Neural progenitor cell (in vitro differentiated cells): ENCODE results near the gene EHD4. TPM values are rescaled to one million over a fixed set of nuclear protein-coding genes. Genes with fewer than 3 reads are reported as not detected.

ENCODE experiments used
- DNase-seq: peaks from one replicate; pipeline ENCODE4 v3.0.0-alpha.2; 2016; ENCODE audit warnings: low spot score
- H2AFZ ChIP-seq: fragments of 200-600 bp; sonication (generic); replicated peaks from 2 replicates; pipeline ENCODE4 v1.6.1; 2016; ENCODE audit warnings: antibody characterized with exemption
- H3F3A ChIP-seq: fragments of 200-600 bp; sonication (generic); 2 replicates; pipeline ENCODE4 v1.6.1; 2016; ENCODE audit warnings: antibody characterized with exemption, low read depth
- H3K27ac ChIP-seq: fragments of 200-600 bp; sonication (generic); 2 replicates; pipeline ENCODE4 v1.5.1; 2016; ENCODE audit warnings: mild to moderate bottlenecking
- H3K27me3 ChIP-seq: fragments of 200-600 bp; sonication (generic); 2 replicates; pipeline ENCODE4 v1.6.1; 2016; ENCODE audit warnings: mild to moderate bottlenecking, moderate library complexity
- H3K36me3 ChIP-seq: fragments of 200-600 bp; sonication (generic); 2 replicates; pipeline ENCODE4 v1.5.1; 2016
- H3K4me1 ChIP-seq: fragments of 200-600 bp; sonication (generic); 2 replicates; pipeline ENCODE4 v1.6.1; 2016; ENCODE audit warnings: mixed run types
- H3K4me2 ChIP-seq: fragments of 200-600 bp; sonication (generic); 2 replicates; pipeline ENCODE4 v1.6.1; 2016
- H3K4me3 ChIP-seq: fragments of 200-600 bp; sonication (generic); 2 replicates; pipeline ENCODE4 v1.5.1; 2016
- H3K79me2 ChIP-seq: fragments of 200-600 bp; sonication (generic); 2 replicates; pipeline ENCODE4 v1.6.1; 2016; ENCODE audit warnings: low read depth
- H3K9ac ChIP-seq: fragments of 200-600 bp; sonication (generic); 2 replicates; pipeline ENCODE4 v1.6.1; 2016
- H3K9me3 ChIP-seq: fragments of 200-600 bp; sonication (generic); 2 replicates; pipeline ENCODE4 v1.5.1; 2016; ENCODE audit warnings: low read depth
- H4K20me1 ChIP-seq: fragments of 200-600 bp; sonication (generic); 2 replicates; pipeline ENCODE4 v1.6.1; 2016; ENCODE audit warnings: low read depth
- H3K27ac Mint-ChIP-seq: 3 replicates; pipeline ENCODE4 v1.8.0; 2021; ENCODE audit warnings: mixed read lengths
- H3K27me3 Mint-ChIP-seq: 2 replicates; pipeline ENCODE4 v1.8.0; 2022; ENCODE audit warnings: low read depth, mild to moderate bottlenecking, inconsistent platforms, moderate library complexity, mixed read lengths; ENCODE audit not compliant: insufficient read depth
- H3K36me3 Mint-ChIP-seq: 3 replicates; pipeline ENCODE4 v1.8.0; 2021; ENCODE audit warnings: mixed read lengths
- H3K4me1 Mint-ChIP-seq: 3 replicates; pipeline ENCODE4 v1.8.0; 2021; ENCODE audit warnings: mixed read lengths
- H3K4me3 Mint-ChIP-seq: 3 replicates; pipeline ENCODE4 v1.8.0; 2021; ENCODE audit warnings: mild to moderate bottlenecking, moderate library complexity, mixed read lengths
- H3K9me3 Mint-ChIP-seq: 3 replicates; pipeline ENCODE4 v1.8.0; 2020; ENCODE audit warnings: mixed read lengths
- EZH2 ChIP-seq: fragments of 200-600 bp; sonication (generic); IDR thresholded peaks from 2 replicates; pipeline ENCODE4 v1.6.1; 2017; ENCODE audit warnings: antibody characterized with exemption, mild to moderate bottlenecking, moderate library complexity
- EZH2phosphoT487 ChIP-seq: fragments of 200-600 bp; sonication (generic); IDR thresholded peaks from 2 replicates; pipeline ENCODE4 v1.6.1; 2017; ENCODE audit warnings: antibody characterized with exemption
- total RNA-seq: library from RNA; depleted of rRNA; stranded (reverse); fragments of >200 nt; gene quantifications from 2 replicates; pipeline ENCODE4 v1.2.3, GENCODE V29; 2015; ENCODE audit warnings: low replicate concordance
- TF ChIP-seq, protein P1 (sequence below): fragments of 200-600 bp; sonication (generic); IDR thresholded peaks from 2 replicates; pipeline ENCODE4 v1.5.1; 2017; ENCODE audit warnings: antibody characterized with exemption, mild to moderate bottlenecking

EHD4 gene
- total RNA-seq, 1 donor from 2014 or later = 6.9 TPM

DNA sequence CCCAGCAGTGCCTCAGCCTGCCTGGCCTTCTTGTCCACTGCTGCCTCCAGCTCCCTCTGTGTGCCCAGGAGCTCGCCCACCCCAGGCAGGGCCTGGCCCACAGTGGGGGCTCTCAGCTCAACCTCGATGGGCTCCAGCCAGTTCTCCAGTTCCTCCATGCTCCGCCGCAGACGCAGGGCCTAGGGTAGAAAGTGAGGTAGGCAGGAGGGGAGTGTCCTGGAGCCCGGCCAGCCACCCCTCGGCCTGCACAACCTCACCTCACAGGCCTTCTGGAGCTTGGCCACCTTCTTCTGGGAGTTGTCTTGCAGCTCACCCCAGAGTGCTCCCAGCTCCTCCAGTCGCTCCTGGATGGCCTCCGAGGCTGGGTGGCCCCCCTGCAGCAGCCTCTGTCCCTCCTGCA lies 115.0 kb downstream of the EHD4 start:
- H3K36me3 Mint-ChIP-seq = no peaks in the 10 kb centered on the region
- H3K27ac Mint-ChIP-seq = no peak overlapping the region

DNA sequence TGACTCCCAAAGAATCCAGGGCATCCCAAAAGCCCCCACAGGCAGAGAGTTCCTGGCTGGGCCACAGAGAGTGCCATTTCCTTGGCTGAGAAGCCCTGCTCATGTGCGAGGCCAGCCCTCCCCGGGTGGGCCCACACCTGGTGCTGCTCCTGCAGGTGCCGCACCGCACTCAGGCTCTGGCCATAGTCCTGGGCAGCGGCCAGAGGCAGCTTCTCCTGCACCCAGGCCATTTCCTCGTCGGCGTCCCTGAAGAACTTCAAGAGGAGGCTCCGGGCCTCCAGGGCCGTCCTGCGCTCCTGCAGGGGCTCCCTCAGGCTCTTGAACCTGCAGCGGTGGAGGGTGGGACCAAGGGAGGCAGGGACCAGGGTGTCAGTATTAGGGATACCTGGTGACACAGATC lies 115.6 kb downstream of the EHD4 start:
- Histone ChIP-seq H3K36me3 (no peaks in the 10 kb centered on the region), H3K9me3 (no peaks in the 10 kb centered on the region), H3K4me3 (no peak overlapping the region), H3K79me2 (no peaks in the 10 kb centered on the region), H3K9ac (no peak overlapping the region), H4K20me1 (no peaks in the 10 kb centered on the region), H3K27ac (no peak overlapping the region), H3F3A (no peaks in the 10 kb centered on the region), H3K4me2 (no peak overlapping the region), H2AFZ (no peak overlapping the region), H3K4me1 (peaks cover 7% of the 10 kb centered on the region), H3K27me3 (no peaks in the 10 kb centered on the region)
- DNase-seq = no peak
- H3K36me3 Mint-ChIP-seq = no peaks in the 10 kb centered on the region
- no peak overlapping the region for H3K4me3 Mint-ChIP-seq
- peaks cover 10% of the 10 kb centered on the region for H3K27me3 Mint-ChIP-seq
- H3K9me3 Mint-ChIP-seq = no peaks in the 10 kb centered on the region
- peaks cover 29% of the 10 kb centered on the region for H3K4me1 Mint-ChIP-seq
- TF ChIP-seq, protein P1, sequence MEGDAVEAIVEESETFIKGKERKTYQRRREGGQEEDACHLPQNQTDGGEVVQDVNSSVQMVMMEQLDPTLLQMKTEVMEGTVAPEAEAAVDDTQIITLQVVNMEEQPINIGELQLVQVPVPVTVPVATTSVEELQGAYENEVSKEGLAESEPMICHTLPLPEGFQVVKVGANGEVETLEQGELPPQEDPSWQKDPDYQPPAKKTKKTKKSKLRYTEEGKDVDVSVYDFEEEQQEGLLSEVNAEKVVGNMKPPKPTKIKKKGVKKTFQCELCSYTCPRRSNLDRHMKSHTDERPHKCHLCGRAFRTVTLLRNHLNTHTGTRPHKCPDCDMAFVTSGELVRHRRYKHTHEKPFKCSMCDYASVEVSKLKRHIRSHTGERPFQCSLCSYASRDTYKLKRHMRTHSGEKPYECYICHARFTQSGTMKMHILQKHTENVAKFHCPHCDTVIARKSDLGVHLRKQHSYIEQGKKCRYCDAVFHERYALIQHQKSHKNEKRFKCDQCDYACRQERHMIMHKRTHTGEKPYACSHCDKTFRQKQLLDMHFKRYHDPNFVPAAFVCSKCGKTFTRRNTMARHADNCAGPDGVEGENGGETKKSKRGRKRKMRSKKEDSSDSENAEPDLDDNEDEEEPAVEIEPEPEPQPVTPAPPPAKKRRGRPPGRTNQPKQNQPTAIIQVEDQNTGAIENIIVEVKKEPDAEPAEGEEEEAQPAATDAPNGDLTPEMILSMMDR = no peak
- no peak for TF ChIP-seq EZH2
- no peak for TF ChIP-seq EZH2phosphoT487
- no peak overlapping the region for H3K27ac Mint-ChIP-seq

More for the DNA sequence above, 115.0 kb downstream of the EHD4 start:
- TF ChIP-seq, protein P1 = no peak
- TF ChIP-seq EZH2 (no peak), EZH2phosphoT487 (no peak)
- Mint-ChIP-seq H3K4me1 (peaks cover 34% of the 10 kb centered on the region), H3K9me3 (no peaks in the 10 kb centered on the region), H3K27me3 (peaks cover 10% of the 10 kb centered on the region), H3K4me3 (no peak overlapping the region)
- H3K9me3 ChIP-seq = no peaks in the 10 kb centered on the region
- no peaks in the 10 kb centered on the region for H3K27me3 ChIP-seq
- no peaks in the 10 kb centered on the region for H3K79me2 ChIP-seq
- peaks cover 10% of the 10 kb centered on the region for H3K4me1 ChIP-seq
- no peak overlapping the region for H3K4me3 ChIP-seq
- H3F3A ChIP-seq = no peaks in the 10 kb centered on the region
- no peak overlapping the region for H3K4me2 ChIP-seq
- H3K27ac ChIP-seq = no peak overlapping the region
- DNase-seq = no peak
- H3K9ac ChIP-seq = no peak overlapping the region
- H4K20me1 ChIP-seq = no peaks in the 10 kb centered on the region
- H3K36me3 ChIP-seq = no peaks in the 10 kb centered on the region
- no peak overlapping the region for H2AFZ ChIP-seq

DNA sequence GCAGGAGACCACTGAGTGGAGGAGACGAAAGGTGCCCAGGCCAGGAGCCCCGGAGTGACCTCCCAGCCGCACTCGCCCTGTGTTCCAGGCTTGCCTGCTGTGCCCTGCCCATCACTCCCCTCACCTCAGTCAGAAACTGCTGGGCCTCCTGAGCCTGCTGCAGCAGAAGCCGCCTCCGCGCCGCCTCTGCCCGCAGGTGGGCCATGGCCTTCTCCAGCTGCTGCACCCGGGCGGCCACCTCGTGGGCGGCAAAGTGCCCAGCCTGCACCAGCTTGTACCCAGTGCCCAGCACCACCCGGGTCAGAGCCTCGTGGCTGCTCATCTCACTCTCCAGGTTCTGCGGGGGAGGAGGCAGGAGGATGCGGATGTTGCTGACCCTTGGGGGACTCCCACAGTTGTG lies 116.1 kb downstream of the EHD4 start:
- Mint-ChIP-seq H3K27me3 (peaks cover 10% of the 10 kb centered on the region), H3K27ac (no peak overlapping the region), H3K36me3 (no peaks in the 10 kb centered on the region), H3K9me3 (no peaks in the 10 kb centered on the region), H3K4me1 (peaks cover 28% of the 10 kb centered on the region), H3K4me3 (no peak overlapping the region)
- no peak overlapping the region for H2AFZ ChIP-seq
- no peak overlapping the region for H3K9ac ChIP-seq
- no peaks in the 10 kb centered on the region for H3F3A ChIP-seq
- H3K4me2 ChIP-seq = no peak overlapping the region
- H4K20me1 ChIP-seq = no peaks in the 10 kb centered on the region
- H3K27ac ChIP-seq = no peak overlapping the region
- peaks cover 7% of the 10 kb centered on the region for H3K4me1 ChIP-seq
- H3K79me2 ChIP-seq = no peaks in the 10 kb centered on the region
- no peak for DNase-seq
- no peaks in the 10 kb centered on the region for H3K36me3 ChIP-seq
- H3K4me3 ChIP-seq = no peak overlapping the region
- H3K9me3 ChIP-seq = no peaks in the 10 kb centered on the region
- TF ChIP-seq EZH2 (no peak), EZH2phosphoT487 (no peak)
- TF ChIP-seq, protein P1 = no peak
- no peaks in the 10 kb centered on the region for H3K27me3 ChIP-seq
